ENCODE data around the gene TK2.

TK2 gene

DNA sequence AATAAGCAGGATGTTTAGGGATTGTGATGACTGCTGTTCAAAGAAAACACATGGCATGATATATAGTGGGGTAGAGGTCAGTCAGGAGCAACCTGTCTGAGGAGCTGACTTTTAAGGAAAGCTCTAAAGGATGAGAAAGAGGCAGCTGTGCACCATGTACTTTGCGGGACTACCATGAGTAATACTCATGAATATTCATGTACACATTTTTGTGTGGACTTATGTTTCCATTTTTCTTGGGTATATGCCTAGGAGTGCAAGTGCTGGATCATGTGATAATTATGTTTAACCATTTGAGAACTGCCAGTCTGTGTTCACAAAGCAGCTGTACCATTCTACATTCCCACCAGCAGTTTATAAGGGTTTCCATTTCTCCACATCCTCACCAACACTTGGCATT, 87.0 kb downstream of the TK2 start:
- in situ Hi-C loops (cut with HindIII; ENCODE audit: low pct_ligation_motif_present, low pct_unique_long_range_greater_than_20kb, low sequenced_read_pairs): no loop called here

DNA sequence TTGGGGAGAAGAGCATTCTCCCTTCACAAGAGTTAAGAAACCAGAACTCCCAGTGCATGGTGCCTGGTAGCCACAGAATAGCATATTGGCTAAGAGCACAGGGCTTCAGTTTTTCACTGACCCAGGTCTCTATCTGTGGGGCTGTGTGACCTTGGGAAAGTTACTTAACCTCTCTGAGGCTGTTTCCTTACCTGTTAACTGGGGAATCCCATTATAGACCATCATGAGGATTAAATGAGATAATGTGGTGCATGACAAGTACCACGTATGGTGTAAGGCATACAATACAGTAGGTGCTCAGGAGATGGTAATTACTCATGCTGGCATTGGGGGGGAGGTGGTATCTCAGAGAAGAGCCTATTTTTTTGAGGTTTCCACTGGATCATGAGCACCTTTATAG, 89.2 kb downstream of the TK2 start:
- DNase-seq: no peak
- in situ Hi-C loops (cut with HindIII; ENCODE audit: low pct_ligation_motif_present, low pct_unique_long_range_greater_than_20kb, low sequenced_read_pairs): no loop called here

More for the DNA sequence above, 87.0 kb downstream of the TK2 start:
- DNase-seq: no peak

DNA sequence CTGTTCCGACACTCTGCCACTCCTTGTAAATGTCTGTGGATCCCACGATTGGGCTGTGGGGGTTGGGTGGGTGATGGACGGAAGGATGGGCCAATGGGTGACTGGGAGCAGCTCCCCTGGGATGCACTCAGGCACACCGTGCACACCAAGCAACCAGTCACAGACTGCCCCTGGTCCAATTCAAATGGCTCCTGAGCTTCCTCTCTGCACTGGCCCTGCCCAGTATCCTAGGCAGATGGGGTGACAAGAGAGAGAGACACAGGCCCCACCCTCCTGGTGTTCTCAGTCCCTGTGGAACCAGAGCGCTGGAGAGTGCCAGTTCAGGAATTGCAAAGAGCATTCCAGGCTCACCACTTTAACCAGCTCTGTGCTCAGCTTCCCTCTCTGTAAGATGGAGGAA, 90.0 kb downstream of the TK2 start:
- in situ Hi-C loops (cut with HindIII; ENCODE audit: low pct_ligation_motif_present, low pct_unique_long_range_greater_than_20kb, low sequenced_read_pairs): no loop called here
- DNase-seq: no peak

DNA sequence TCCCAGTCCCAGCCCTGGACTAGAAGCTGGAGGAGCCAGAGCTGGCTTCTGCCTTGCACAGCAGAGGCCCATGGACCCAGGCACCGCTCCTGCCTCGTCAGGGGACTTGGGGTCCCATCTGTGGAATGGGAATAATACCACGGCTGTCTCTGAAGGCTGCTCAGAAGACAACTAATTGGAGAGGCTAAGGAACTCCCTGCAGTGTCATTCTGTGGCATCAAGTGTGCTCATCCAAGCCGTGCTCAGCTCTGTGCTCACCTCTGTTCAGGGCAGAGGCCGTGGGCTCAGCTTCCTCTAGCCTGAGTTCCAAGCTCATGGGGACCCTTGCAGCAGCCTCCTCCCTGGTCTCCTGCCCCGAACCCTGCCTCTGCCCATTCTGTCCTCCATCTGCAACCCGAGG, 91.1 kb downstream of the TK2 start:
- DNase-seq: no peak
- in situ Hi-C loops (cut with HindIII; ENCODE audit: low pct_ligation_motif_present, low pct_unique_long_range_greater_than_20kb, low sequenced_read_pairs): no loop called here

DNA sequence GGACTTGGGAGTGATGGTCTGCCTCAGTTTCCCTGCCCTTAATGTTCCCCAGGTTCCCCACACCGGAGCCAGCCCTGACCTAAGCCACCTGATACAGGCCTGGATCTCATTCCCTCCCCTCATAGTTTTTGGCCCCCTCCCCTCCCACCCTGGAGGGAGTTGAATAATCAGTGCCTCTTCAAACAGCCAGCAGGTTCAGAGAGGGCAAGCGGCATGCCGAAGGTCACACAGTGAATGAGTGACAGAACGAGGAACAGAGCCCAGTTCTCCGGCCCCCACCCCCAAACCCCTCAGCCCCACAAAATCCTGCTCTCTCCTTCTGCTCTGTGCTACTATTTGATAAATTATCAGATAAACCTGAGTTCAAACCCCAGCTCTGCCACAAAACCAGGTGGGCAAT, 91.6 kb downstream of the TK2 start:
- no peak for DNase-seq
- in situ Hi-C loops (cut with HindIII; ENCODE audit: low pct_ligation_motif_present, low pct_unique_long_range_greater_than_20kb, low sequenced_read_pairs): no loop called here

All from ACHN (cell line).